C4-2B (cell line): ENCODE data around the gene GRIP1.

Source experiments
- H3K27ac ChIP-seq: fragments of 450-650 bp; 2 replicates; pipeline ENCODE4 v1.5.1; 2017
- CTCF ChIP-seq: fragments of 450-650 bp; conservative IDR thresholded peaks from 2 replicates; pipeline ENCODE4 v1.5.1; 2017; ENCODE audit warnings: mild to moderate bottlenecking
- ZFX ChIP-seq: fragments of 450-650 bp; IDR thresholded peaks from 2 replicates; pipeline ENCODE4 v1.6.1; 2017

The GRIP1 gene

DNA sequence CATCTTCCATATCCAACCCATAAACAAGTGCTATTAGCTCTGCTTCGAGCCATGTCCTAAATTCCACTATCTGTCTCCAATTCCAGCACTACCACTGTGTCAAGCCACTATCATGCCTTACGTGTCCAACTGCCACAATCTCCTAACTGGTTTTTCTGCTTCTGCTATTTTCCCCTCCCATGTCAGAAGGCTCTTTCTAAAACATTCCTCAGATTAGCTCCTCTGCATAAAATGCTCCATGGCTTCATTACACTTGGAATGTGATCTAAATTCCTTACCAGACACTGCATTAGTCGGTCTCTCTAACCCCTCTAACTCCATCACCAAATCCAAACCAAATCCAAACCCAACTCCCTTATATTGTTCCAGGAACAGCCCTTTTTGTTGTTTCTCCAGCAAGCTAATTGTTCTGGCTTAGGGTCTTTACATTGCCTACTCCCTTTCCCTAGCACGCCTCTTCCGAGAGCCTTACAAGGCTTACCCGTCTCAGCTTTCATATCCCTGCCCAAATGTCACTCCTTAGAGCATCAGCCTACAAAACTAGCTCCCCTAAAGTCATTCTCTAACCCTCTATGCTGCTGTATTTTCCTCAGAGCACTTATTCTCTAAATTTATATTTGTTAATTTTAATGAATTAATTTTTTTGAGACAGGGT lies 236.8 kb downstream of the GRIP1 start:
- TF ChIP-seq CTCF = no peak
- no peak for TF ChIP-seq ZFX
- H3K27ac ChIP-seq = no peak overlapping the region

DNA sequence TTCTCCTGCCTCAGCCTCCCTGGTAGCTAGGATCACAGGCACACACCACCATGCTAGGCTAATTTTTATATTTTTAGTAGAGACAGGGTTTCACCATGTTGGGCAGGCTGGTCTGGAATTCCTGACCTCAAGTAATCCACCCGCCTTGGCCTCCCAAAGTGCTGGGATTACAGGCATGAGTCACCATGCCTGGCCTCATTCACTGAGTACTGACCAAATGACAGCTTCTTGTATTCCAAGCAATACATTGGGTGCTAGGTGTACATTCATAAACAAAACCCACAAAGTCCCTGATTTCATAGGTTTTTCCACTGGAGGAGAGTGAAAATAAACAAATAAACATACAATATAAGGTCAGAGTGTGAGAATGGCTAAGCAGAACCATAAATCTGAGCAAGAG lies 240.3 kb downstream of the GRIP1 start:
- H3K27ac ChIP-seq = no peak overlapping the region
- TF ChIP-seq ZFX (no peak), CTCF (no peak)

DNA sequence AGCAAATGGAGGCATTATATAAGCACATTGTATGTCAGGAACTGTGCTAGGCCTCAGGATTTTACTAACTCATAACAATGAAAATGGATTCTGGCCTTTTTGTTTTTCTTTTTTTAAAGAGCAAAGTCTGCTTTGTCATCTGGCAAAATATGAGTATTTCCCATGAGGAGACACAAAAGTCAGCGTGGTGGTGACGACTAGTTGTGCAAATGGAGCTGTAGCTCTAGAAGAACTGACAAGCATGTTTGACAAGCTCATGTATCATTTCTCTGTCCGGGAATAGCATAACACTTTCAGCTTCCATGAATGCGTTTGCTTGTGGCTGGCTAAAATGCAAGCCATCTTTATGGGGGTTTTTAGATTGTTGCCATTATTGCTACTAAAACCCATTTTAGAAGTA lies 248.8 kb downstream of the GRIP1 start:
- H3K27ac ChIP-seq = no peak overlapping the region
- TF ChIP-seq ZFX (no peak), CTCF (no peak)

- no peak overlapping the region for H3K27ac ChIP-seq
- TF ChIP-seq CTCF = no peak
- TF ChIP-seq ZFX = no peak
Observed at GRCh38 chr12:66428870-66429269, 250.0 kb downstream of the GRIP1 start.

DNA sequence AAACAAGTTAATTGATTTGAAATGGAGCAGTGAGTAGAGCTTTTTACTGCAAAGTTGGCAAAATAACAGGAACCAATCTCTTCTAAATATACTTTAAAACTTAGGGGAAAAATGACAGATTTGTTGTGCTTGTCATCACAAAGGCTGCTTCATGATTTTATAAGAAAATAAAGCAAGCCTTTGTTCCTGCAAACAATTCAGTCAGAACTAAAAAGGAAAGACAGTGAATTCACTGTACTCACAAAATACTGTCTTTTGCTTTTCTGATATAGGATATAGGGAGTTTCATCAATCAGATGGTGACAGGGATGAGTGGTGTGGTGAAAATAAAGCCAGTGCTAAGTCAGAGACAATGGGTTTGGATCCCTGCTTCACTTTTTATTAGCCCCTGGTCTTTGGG lies 250.6 kb downstream of the GRIP1 start:
- TF ChIP-seq CTCF (no peak), ZFX (no peak)
- H3K27ac ChIP-seq = no peak overlapping the region

GRCh38 chr12:66426696-66427095 lies 252.2 kb downstream of the GRIP1 start:
- no peak overlapping the region for H3K27ac ChIP-seq
- TF ChIP-seq CTCF (no peak), ZFX (no peak)

GRCh38 chr12:66423266-66423665 lies 255.6 kb downstream of the GRIP1 start:
- no peak overlapping the region for H3K27ac ChIP-seq
- no peak for TF ChIP-seq ZFX
- TF ChIP-seq CTCF = no peak
